BJ (cell line): Measurements from ENCODE around the gene SKI. TPM values are rescaled to one million over a fixed set of nuclear protein-coding genes. Genes with fewer than 3 reads are reported as not detected.

Experiments
- CTCF ChIA-PET: fragments of 350-600 bp; formaldehyde crosslinking; extraction: SDS; loops from one replicate; lab custom pipeline; 2021; ENCODE audit warnings: antibody characterized with exemption, inconsistent platforms; lab: Yijun Ruan, JAX
- POLR2A ChIA-PET: fragments of 300-600 bp; sonication (Branson Sonifier 250); formaldehyde crosslinking; extraction: SDS; loops from one replicate; lab custom pipeline; 2021; ENCODE audit warnings: antibody characterized with exemption; lab: Charles Lee
- DNase-seq: peaks from one replicate; pipeline ENCODE4 v3.0.0-alpha.2; 2011; ENCODE audit warnings: low read depth
- H3K27me3 ChIP-seq: 2 replicates; pipeline ENCODE4 v1.6.0; 2011; ENCODE audit warnings: low read length; ENCODE audit not compliant: control insufficient read depth, insufficient read depth
- H3K36me3 ChIP-seq: 2 replicates; pipeline ENCODE4 v1.5.1; 2011; ENCODE audit warnings: low read length; ENCODE audit not compliant: control insufficient read depth, insufficient read depth
- H3K4me3 ChIP-seq: 2 replicates; pipeline ENCODE4 v1.5.1; 2011; ENCODE audit warnings: low read depth, mild to moderate bottlenecking, control low read depth, low read length
- polyA plus RNA-seq: library from polyadenylated mRNA; depleted of rRNA; stranded (reverse); fragments of >200 nt; gene quantifications from 2 replicates; pipeline ENCODE4 v1.2.3, GENCODE V29; 2011
- TF ChIP-seq, protein P1 (sequence below): IDR thresholded peaks from 2 replicates; pipeline ENCODE4 v1.5.1; 2011; ENCODE audit warnings: low read depth, mild to moderate bottlenecking, control low read depth, inconsistent platforms, low read length, moderate library complexity; ENCODE audit not compliant: insufficient read depth

Gene SKI
- polyA plus RNA-seq, 1 experiment = 5.1 TPM

DNA sequence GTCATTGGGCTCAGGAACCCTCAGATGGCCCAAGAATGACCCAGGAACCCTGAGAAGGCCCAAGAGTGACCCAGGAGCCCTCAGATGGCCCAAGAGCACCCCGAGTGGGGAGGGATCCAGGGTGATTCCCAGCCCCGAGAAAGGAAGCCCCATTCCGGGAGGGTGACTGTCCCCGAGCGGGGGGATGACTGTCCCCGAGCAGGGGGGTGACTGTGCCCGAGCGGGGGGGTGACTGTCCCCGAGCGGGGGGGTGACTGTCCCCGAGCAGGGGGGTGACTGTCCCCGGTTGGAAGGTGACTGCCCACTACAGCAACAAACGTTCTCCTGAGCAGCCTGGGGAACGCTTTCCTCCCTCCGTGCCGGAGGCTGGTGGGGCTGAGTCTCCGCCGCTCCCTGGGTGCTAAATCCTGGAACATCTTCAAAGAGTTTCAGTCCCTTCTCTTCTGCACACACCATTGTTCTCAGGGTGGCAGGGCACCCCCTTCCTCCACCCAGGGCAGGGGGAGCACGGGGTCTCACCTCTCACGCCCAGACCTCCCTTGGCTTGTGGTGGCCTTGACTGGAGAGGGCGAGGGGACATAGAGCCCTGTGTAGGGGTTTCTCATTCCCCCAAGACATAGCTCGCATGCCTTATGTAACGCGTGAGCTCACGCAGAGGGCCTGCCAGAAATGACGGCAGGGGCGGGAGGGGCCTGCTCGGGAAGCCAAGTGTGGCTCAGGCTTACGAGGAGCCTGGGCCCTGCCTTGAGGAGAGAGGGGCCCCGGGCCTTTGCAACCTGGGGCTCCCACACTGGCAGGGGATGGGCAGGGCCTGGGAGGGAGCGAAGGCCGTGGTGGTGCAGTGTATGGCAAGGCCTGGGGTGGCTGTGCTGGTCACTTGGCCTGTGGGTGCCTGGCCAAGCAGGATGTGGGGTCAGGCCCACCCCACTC, 14.3 kb upstream of the SKI start:
- ChIA-PET POLR2A (interaction anchor here (0.6 kb wide), 1 partner anchor 82 kb away, joined by 5 read pairs; no protein-coding TSS in a partner anchor), CTCF (interaction anchor here (0.7 to 1.5 kb wide), 4 partner anchors 16 to 168 kb away, joined by 3 to 6 read pairs (median 4); partner anchors contain the start of gene FAAP20)
- DNase-seq = no peak
- H3K27me3 ChIP-seq = no peaks in the 10 kb centered on the region
- H3K4me3 ChIP-seq = no peak overlapping the region
- TF ChIP-seq, protein P1, sequence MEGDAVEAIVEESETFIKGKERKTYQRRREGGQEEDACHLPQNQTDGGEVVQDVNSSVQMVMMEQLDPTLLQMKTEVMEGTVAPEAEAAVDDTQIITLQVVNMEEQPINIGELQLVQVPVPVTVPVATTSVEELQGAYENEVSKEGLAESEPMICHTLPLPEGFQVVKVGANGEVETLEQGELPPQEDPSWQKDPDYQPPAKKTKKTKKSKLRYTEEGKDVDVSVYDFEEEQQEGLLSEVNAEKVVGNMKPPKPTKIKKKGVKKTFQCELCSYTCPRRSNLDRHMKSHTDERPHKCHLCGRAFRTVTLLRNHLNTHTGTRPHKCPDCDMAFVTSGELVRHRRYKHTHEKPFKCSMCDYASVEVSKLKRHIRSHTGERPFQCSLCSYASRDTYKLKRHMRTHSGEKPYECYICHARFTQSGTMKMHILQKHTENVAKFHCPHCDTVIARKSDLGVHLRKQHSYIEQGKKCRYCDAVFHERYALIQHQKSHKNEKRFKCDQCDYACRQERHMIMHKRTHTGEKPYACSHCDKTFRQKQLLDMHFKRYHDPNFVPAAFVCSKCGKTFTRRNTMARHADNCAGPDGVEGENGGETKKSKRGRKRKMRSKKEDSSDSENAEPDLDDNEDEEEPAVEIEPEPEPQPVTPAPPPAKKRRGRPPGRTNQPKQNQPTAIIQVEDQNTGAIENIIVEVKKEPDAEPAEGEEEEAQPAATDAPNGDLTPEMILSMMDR = no peak
- no peaks in the 10 kb centered on the region for H3K36me3 ChIP-seq

GRCh38 chr1:2214541-2215241, 13.4 kb upstream of the SKI start:
- no peak for DNase-seq
- CTCF ChIA-PET = interaction anchor here (0.7 to 1.5 kb wide), 4 partner anchors 15 to 167 kb away, joined by 3 to 6 read pairs (median 4); partner anchors contain the start of gene FAAP20
- Histone ChIP-seq H3K36me3 (no peaks in the 10 kb centered on the region), H3K4me3 (no peak overlapping the region), H3K27me3 (no peaks in the 10 kb centered on the region)
- POLR2A ChIA-PET = interaction anchor here (0.6 kb wide), 1 partner anchor 81 kb away, joined by 5 read pairs; no protein-coding TSS in a partner anchor
- TF ChIP-seq, protein P1 = no peak

- no peaks in the 10 kb centered on the region for H3K27me3 ChIP-seq
- TF ChIP-seq, protein P1 = no peak
- no peaks in the 10 kb centered on the region for H3K36me3 ChIP-seq
- no peak overlapping the region for H3K4me3 ChIP-seq
- ChIA-PET CTCF (no interaction called here), POLR2A (interaction anchor here (0.6 kb wide), 1 partner anchor 11 kb away, joined by 4 read pairs; no protein-coding TSS in a partner anchor)
- DNase-seq = no peak
These were observed 12.8 kb upstream of the SKI start for GRCh38 chr1:2215329-2215728.

DNA sequence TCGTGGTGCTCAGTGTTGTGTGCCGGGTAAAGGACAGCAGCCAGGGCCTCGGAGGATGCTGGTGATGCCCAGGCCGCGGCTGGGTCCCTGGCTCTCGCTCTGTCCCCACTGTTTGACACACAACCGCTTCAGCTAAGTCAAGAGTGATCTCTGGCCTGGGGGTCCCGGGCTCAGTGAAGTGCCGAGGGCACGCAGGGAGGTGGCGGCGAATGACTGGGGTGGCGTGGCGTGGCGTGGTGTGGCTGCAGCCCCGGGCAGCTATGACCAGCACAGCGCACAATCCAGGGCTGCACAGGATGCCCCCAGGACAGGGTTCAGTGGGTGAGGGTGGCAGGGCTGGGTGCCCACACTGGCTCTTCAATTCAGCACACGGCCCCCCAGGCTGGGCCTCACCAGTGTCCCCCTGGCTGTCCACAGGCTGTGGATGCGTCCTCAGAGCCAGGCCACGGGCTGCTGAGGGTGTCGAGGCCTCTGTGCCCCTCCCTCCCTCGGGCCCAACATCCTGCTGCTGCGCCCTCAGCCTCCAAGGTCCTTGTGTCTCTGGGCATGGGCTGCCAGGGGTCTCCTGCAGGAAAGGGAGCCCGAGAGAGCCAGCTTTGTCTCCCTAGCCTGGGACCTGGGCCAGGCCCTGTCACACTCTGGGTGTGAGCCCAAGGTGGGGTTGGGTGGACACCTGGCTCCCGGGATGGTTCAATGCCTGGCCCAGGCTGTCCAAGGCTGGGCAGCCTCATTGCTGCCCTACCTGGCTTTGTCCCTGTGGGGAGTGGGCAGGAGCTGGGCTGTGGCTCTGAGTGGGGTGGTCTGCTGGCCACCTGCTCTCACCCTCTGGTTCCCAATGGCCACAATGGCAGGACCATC, 12.0 kb upstream of the SKI start:
- no peaks in the 10 kb centered on the region for H3K36me3 ChIP-seq
- TF ChIP-seq, protein P1 = no peak
- no peak for DNase-seq
- H3K27me3 ChIP-seq = peaks cover 1% of the 10 kb centered on the region; the same call in 1 of the 2 replicates
- H3K4me3 ChIP-seq = no peak overlapping the region
- ChIA-PET CTCF (no interaction called here), POLR2A (no interaction called here)
